Hepatic stellate cell (primary cell): Measurements from ENCODE around the gene SDR9C7.

ENCODE experiments used
- DNase-seq: peaks from one replicate; pipeline ENCODE4 v3.0.0; 2011; ENCODE audit warnings: low spot score

SDR9C7 gene

GRCh38 chr12:56877195-56878009 is 56.8 kb downstream of the SDR9C7 start:
- no peak for DNase-seq

DNA sequence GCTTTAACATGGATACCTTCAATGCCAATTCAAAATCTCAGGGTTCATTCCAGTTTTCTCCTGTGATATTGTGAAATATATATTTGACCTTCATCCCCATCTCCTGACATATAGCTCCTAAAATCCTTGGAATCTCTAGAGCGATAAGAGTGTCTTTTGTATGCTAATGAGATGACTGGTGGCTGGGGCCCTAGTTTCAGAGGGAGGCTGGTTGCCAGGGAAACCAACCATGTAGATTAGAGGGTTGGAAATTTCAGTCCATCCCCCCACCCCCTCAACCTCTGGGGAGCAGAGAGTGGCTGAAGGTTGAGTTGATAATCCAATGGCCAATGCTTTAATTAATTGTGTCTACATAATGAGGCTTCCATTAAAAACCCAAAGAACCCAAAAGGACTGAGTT is 59.4 kb downstream of the SDR9C7 start:
- no peak for DNase-seq

DNA sequence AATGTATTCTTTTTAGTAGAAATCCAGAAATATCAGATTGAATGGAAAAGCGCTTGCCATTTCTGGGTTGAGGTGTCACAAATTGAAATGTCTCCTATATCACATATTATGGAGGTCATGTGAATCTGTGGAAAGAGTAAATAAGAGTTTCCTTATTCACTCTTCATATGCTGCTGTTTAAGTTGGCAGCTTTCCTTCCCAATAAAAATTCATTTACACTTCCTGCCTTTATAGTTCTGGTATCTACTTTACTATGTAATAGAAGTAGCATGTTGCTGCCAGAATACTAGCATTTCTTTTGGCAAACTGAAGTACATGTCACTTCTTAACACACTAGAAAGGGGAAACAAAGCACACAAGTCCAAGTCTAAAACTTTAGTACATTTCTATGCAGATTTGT is 60.8 kb downstream of the SDR9C7 start:
- no peak for DNase-seq
